G401 (cell line): ENCODE results near the gene CFAP20DC. TPM values are rescaled to one million over a fixed set of nuclear protein-coding genes. Genes with fewer than 3 reads are reported as not detected.

Experiments used
- DNase-seq: peaks from one replicate; pipeline ENCODE4 v3.0.0-alpha.2; 2015; ENCODE audit warnings: low spot score
- in situ Hi-C: cut with HindIII; loops from 2 replicates; pipeline ENCODE4 v1.10.0; 2016; ENCODE audit warnings: low sequenced_read_pairs, mixed read lengths
- total RNA-seq: library from RNA; depleted of rRNA; stranded (reverse); fragments of >200 nt; shearing (Covaris generic); gene quantifications from 2 replicates; pipeline ENCODE4 v1.2.3, GENCODE V29; 2014

The CFAP20DC gene
- total RNA-seq, 1 experiment from 2014 or later: 2.2 TPM

DNA sequence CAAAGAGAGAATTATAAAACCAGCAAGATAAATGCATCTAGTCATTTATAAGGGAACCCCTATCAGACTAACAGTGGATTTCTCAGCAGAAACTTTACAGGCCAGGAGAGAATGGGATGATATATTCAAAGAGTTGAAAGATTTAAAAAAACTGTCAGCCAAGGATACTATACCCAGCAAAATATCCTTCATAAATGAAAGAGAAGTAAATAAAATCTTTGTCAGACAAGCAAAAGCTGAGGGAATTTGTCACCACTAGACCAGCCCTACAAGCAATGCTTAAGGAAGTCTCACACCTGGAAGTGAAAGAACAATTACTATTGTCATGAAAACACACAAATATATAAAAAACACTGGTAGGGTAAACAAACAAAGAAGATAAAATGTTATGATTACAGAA is 269.9 kb downstream of the CFAP20DC start:
- in situ Hi-C loops: no loop called here
- DNase-seq: no peak

DNA sequence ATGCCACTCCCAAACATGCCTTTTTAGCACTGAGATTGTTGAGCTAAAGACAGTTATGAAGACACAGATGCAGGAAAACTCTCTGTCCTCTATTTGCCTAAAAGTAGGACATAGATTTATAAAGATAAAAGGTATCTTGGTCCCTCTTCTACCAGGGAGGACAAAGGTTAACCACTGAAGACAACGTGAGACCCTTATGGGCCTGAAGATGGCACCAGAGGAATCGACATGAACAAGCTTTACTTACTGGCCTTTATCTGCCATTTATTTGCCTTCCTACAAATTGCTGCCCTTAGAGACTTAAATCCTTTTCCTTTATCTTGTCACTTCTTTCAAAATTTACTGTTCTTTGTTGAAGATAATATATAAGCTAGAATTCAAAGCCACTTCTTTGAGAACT is 273.6 kb downstream of the CFAP20DC start:
- DNase-seq: no peak
- in situ Hi-C loops: no loop called here

DNA sequence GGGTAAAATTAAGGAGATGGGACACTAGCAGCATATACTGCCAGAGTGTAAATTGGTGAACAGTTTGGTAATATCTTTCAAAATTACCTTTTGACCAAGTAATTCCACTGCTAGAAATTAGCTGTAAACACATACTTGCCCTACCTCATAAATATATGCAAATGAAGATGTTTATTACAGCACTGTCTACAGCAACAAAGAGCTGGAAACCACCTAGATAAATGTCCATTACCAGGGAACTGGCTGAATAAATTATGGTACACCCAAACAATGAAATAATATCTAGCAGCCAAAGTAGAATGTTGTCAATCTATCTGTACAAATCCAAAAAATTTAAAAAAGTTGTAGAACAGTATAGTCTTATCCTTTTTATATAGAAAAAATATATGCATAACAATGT is 277.4 kb downstream of the CFAP20DC start:
- no peak for DNase-seq
- in situ Hi-C loops: no loop called here

DNA sequence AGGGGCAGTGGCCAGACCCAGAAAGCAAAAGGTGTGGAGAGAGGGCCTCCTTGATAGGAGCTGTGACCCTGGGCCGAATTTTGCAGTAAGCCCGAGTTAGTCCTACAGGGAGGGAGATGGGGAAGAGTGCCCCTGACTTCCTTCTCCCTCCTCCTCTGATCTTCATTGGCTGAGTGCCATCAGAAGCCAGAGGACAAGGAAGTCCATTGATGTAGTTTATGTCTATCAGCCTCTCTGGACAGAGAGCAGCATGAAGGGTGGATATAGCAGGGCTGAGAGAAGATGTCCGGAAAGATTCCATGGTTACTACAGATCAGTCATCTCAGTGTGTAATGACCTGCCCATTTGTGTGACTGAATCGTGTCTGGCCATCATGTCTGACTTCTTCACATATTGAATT is 280.8 kb downstream of the CFAP20DC start:
- no peak for DNase-seq
- in situ Hi-C loops: no loop called here

DNA sequence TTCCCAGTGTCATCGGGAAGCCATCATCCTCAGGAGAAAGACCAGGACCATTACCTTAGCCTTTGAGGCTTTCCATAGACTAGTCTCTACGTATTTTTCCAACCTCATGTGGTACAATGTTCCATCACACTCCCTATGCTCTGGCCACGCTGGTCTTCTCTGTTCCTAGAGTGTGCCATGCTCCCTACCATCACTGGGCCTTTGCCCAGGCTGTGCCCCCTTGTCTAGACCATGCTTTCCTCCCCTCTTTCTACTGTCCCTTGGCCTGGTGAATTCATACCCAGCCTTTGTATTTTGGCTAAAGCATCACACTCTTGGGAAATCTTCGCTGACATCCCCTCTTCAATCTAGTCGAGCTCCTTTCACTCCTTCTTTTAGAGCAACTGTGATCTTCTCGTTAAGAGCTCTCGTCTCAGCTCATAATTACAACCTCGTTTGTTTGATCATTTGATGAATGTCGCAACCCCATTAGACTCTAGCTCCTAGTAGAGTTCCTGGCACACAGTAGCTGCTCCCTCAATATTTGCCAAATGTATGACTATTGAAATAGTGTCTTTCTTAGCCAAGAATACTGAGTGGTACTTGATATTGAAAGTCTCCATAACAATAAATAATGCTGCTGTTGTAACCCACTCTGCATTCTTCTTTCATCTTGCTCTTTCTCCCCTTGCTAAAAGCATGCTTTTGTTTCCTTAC is 283.1 kb downstream of the CFAP20DC start:
- in situ Hi-C loops: no loop called here
- DNase-seq: no peak

DNA sequence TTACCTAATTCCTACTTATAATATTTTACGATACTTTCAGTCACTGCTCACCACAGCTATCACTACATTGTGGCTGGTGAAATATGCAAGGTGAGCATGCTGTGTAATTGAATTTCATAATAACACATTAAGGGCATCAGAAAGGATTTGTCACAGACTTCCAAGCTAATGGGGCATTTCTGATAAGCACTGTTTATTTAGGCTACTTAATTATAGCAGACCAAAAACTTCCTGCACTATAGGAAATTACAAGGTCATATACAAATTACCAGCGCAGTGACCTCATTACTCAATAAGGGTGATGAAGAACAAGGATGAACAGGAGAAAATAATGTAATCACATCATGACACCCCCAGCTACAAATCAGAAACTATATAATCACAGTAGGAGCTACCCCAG is 294.7 kb downstream of the CFAP20DC start:
- in situ Hi-C loops: no loop called here
- DNase-seq: no peak

DNA sequence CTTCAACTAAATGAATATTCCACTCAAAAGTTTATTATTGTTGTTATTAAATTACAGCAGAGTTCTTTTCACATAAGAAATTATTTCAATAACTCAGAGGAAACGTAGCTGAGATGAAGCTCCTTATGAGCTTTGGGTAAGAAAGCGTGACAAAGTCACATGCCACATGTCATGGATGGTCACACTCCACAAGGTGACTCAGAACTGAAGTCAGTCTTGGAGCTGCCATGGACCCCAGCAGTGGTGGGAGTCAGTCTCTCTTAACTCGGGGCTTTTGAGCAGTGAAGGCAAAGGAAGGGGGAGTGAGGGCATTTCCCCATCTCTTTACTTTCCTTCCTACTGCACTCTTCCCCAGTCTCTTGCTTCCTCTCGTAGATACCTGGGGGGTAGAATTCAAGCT is 295.8 kb downstream of the CFAP20DC start:
- in situ Hi-C loops: no loop called here
- no peak for DNase-seq

DNA sequence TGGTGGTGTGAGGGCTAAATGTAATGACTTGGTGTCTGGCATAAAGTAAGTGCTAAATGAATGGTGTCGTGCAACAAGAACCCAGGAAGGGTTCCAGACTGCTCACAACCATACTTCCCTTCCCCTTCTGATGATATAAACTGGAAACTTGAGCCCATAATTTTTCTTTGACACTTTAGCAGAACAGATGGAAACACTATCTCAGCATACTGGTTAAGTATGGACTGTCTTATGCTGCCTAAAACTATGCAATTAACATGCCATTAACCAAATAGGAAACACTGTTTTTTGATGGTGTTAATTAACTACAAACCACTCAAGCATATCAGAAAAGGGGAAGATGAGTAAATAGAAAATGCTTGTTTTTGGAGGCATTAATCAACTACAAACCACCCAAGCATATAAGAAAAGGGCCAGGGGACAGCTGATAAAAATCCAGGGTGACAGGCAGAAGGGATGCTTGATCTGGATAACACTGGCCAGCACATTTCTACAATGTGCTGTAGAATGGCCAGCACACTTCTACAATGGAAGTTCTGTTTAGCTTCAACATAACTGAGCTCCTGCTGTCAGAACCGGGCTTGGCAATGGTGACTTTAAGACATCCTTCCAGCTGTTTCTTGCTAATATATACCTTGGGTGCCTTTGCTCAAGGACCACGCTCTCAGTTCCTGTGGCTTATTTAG is 297.8 kb downstream of the CFAP20DC start:
- DNase-seq: no peak
- in situ Hi-C loops: no loop called here

DNA sequence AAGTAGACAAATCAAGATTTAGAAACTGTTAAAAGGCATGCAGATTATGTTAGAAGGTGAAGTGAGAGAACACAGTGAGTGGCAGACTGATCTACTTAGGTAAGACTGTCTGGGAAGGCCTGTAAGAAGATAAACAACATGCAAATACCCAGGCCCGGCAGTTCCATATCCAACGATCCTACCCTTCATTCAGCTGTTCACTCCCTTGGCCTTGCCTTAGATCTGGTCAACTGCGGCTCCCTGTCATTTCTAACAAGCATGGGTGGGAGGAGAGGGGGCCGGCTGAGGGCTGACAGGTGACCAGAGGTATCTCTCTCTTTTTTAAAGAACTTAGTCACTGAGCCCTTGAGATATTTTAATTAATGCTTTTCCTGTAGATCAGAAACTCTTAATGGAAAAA is 298.6 kb downstream of the CFAP20DC start:
- DNase-seq: no peak

DNA sequence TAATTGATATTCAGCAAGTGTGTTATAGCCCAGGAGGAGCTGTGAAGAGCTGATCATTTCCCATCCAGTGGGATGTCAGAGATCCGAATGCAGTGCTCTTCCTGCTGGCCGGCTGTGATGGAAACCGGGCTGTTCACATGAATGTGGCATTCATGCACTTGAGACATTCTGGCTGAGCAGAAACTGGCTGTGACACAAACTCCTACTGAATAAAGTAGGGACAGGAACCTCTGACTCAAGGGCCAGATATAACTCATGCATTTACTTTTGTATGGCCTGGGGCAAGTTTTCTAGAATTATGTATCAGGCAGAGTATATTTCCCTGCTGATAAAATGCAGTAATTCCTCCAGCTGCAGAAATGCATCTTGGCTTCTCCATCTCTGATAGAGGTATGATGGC is 299.9 kb downstream of the CFAP20DC start:
- no peak for DNase-seq
- in situ Hi-C loops: no loop called here

More for the DNA sequence above, 298.6 kb downstream of the CFAP20DC start:
- in situ Hi-C loops: no loop called here

DNA sequence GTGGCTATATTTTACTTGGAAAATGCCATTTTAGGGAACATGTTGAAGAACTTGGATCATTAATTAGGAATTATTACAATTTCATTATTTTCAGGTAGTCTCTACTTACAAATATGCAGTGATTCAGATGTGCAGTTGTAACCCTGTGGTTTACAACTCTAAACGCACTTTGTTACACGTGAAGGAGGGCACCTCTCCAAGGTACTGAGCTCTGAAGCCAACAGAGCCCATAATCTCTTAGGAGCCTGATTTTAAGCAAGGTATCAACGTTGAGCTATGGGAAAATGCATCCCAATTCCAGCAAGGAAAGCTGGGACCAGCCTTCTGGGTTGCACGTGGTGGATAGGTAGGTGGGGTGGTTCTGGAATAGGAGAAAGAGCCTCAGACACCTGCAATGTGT is 301.8 kb downstream of the CFAP20DC start:
- in situ Hi-C loops: no loop called here
- no peak for DNase-seq

DNA sequence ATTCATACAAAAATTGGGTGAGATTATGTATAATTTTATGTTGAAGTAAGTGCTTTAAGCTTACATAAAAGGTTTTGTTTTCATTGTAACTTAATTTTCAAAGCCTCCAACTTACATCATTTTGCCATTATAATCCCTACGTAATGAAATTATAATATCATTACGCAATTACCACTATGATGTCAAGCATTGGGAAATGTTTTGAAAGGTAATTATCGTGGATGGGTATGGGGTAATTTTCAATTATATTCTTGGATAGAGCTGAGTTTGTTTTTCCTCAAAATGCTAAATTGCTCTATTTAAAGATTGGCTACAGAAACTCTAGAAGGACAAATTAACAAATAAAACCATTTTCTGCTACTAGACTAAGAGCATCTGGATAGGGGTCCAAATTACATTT is 303.1 kb downstream of the CFAP20DC start:
- in situ Hi-C loops: no loop called here
- no peak for DNase-seq

DNA sequence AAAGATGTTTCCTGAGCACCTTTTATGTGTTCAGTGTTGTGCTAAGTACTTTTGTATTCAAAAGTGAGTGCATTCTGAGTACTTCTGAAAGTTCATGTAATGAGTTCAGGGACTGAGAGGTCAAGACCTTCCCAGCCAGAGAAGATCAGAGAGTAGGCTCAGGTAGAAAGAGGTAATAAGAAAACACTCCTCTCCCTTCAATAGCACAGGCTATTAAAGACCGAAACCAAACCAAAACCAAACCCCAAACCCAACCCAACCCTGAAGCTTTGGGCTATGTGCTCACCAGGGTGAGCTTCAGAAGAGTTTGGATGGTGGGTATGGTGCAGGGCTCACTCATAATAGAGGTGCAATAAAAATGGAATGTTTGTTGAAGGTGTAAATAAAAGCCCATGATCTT is 306.5 kb downstream of the CFAP20DC start:
- in situ Hi-C loops: no loop called here
- no peak for DNase-seq

DNA sequence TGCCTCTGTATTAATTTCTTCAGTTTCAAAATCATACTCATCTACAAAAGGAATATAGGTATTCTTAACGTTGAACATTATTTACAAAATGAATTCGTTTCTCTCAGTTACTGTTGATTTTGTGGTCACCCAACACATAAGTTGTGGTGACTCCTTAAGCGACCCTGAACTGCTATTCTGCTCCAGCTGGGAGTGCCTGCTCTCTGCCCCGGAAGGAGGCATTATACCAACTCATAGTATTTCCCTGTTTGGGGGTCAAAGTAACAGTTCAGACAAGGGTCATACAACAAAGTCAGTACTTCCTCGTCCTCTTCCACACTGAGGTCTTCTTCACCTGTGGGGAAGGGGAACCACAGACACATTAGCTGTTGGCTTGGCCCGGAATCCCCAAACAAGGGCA is 307.6 kb downstream of the CFAP20DC start:
- no peak for DNase-seq
- in situ Hi-C loops: no loop called here

DNA sequence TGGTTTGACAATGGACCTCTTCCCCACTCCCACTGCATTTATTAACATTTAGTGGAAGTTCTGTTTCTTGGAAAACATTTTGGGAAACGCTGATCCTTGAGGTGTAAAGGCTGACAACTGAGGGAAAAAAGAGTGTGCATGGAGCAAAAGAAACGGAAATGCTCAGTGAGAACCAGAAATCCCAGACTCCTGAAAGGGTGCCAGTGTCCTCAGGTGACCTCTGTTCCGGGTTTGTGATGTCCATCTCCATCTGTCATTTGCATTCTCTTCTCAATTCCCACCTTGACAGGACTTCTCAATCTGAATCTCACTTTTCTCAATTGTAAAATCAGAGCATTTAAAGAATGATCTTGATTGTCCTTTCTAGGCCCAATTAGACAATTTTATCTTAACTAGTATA is 312.2 kb downstream of the CFAP20DC start:
- peak; percentile 65 for DNase-seq
- in situ Hi-C loops: no loop called here

DNA sequence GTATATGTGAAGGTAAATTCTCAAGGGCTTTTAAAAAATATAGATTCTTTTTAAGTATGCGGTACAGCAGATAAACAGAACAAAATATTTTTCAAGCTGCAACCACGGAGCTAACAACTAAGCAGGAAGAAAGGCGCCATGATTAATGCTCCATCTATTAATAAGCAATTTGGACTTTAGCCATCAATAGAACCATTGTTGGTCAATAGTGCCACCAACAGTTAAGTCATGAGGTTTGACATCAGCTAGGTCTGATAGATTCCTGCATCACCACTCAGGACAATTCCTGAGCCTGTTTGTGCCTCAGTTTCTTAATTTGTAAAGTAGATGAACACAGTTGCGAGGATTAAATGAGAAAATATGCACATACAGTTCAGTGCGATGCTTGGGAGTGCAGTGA is 318.2 kb downstream of the CFAP20DC start:
- in situ Hi-C loops: no loop called here
- no peak for DNase-seq

DNA sequence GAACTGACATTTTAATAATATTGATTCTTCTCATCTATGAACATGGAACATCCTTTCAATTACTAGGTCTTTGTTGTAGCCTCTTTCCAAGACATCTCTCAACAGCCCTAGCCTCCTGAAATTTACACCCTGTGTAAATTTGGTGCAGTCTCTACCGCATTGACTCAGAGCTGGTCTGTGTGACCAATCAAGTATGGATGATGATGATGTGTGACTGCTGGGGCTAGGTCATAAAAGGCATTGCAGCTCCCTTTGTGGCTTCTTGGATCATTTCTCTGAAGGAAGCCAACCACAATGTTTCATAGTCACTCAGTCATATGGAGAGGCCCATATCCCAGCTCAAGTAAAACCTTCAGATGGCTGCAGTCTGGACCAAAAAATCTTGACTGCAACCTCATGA is 321.1 kb downstream of the CFAP20DC start:
- in situ Hi-C loops: no loop called here
- DNase-seq: no peak

DNA sequence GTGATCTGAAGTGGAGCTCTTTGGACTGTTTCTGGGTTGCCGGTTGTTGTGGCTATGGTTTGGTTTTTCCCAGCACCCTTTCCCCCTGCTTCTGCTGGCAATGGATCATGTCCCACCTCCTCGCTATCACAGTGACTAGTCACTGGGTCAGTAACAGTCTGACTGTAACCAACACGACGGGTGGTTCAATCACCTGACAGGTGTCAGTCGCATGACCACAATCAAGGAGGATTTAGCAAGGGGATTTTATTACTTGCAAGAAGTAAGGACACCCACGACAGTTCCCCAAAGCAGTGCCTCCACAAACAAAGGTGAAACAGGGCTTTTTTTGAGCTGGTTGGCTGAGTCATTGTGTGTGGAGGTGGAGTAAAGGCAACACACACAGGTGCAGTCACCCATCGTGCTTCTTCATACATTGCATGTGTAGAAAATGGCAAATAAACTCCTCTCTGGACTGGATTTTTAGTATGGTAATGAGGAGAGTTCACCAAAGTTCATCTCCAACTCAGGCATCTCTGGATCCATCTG is 324.4 kb downstream of the CFAP20DC start:
- in situ Hi-C loops: no loop called here
- no peak for DNase-seq

DNA sequence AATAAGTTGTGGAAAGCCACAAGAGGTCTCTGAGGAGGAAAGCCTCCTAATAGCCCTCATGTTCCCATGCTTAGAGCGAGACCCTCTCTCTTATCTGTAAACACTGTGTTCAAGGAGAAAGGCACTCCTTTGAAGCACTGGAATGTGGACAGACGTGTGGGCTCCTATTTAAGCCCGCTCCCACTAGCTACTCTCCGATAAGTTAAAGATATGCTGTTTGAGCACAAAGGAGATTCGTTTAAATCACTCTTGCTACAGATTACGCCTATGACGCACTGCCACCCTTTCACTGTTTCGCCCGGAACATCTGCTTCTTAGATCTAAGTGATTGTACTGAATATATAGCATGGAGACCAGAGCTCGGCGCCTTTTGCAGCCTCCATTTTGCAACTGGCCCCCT is 325.5 kb downstream of the CFAP20DC start:
- in situ Hi-C loops: no loop called here
- DNase-seq: no peak

DNA sequence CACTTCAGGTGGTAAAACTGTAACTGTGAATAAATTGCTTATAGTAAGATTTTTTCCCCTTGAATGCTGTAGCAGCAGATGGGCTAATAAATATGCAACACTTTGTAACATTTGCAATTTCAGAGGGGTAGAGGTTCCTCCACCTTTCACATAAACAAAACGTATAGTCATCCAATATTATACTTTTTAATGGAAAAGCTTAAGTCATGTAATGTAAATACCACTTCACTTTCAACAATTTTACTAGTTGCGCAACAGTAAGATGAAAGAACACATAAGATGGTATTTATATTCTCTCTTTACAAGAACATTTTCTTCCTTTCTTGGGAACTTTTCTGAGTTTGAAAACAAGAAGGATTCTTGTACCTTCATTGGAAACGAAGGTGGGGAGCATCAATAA is 326.7 kb downstream of the CFAP20DC start:
- DNase-seq: no peak

DNA sequence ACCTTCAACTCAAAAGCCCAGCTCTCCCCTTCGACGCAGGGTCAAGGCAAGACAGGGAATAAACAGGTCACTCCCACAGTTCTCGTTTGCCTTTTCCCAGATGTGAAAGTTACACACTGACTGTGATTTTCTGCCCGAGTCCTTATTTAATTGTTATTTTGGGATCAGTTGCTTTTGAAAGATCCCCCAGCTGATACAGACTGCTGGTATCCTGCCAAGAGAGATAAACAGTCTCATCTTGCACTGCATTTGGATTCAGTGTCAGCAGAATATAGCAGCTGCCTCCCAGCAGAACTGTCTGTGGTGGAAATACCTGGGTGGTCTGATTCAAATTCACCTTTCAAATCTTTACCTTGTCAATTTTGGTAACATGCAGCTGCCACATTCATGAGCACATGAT is 327.3 kb downstream of the CFAP20DC start:
- no peak for DNase-seq
- in situ Hi-C loops: no loop called here

More for the DNA sequence above, 326.7 kb downstream of the CFAP20DC start:
- in situ Hi-C loops: no loop called here
